ENCODE data around the gene MRPL51. TPM values are rescaled to one million over a fixed set of nuclear protein-coding genes. Genes with fewer than 3 reads are reported as not detected.
"Not testable (repeated sequence)": the region's sequence is repeated elsewhere in the genome, so short reads cannot be mapped to it uniquely, and the experiment has no call there.

Gene MRPL51
- total and polyA plus RNA-seq, 2 donors from 2014 or later = 132 to 268 TPM

- Histone ChIP-seq H3K4me3 (ENCODE audit: low read length in 3 of 3) (no peak overlapping the region), H3K27me3 (ENCODE audit: control insufficient read depth, insufficient read depth, low read length) (no peaks in the 10 kb centered on the region), H3K9me3 (ENCODE audit: control insufficient read depth in 2 of 3, insufficient read depth in 1 of 3, low read length in 3 of 3) (no peaks in the 10 kb centered on the region), H3K36me3 (ENCODE audit: control insufficient read depth in 2 of 3, insufficient read depth in 3 of 3, low read length in 3 of 3) (peaks cover 0 to 15% (median 2%) of the 10 kb centered on the region in 3 donors), H3K9ac (ENCODE audit: low read length in 3 of 3) (no peak overlapping the region), H3K4me1 (ENCODE audit: control insufficient read depth in 2 of 3, insufficient read depth in 2 of 3, low read depth in 1 of 3, low read length in 3 of 3) (peaks cover 3 to 12% (median 4%) of the 10 kb centered on the region in 3 donors), H3K27ac (ENCODE audit: low read depth in 2 of 2, low read length in 2 of 2) (no peak overlapping the region)
- intact Hi-C loops (cut with DNase I) = loop anchor here (10.0 kb wide), 1 partner anchor 53 kb away; no protein-coding TSS in a partner anchor
- no peak for FAIRE-seq
- DNase-seq = no peak
- TF ChIP-seq, protein P1, sequence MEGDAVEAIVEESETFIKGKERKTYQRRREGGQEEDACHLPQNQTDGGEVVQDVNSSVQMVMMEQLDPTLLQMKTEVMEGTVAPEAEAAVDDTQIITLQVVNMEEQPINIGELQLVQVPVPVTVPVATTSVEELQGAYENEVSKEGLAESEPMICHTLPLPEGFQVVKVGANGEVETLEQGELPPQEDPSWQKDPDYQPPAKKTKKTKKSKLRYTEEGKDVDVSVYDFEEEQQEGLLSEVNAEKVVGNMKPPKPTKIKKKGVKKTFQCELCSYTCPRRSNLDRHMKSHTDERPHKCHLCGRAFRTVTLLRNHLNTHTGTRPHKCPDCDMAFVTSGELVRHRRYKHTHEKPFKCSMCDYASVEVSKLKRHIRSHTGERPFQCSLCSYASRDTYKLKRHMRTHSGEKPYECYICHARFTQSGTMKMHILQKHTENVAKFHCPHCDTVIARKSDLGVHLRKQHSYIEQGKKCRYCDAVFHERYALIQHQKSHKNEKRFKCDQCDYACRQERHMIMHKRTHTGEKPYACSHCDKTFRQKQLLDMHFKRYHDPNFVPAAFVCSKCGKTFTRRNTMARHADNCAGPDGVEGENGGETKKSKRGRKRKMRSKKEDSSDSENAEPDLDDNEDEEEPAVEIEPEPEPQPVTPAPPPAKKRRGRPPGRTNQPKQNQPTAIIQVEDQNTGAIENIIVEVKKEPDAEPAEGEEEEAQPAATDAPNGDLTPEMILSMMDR (IDR thresholded peaks at IDR 0.05; ENCODE audit: borderline replicate concordance, extremely low read depth, insufficient read depth) = no peak
These were observed 24.8 kb downstream of the MRPL51 start for GRCh38 chr12:6468283-6468575.

DNA sequence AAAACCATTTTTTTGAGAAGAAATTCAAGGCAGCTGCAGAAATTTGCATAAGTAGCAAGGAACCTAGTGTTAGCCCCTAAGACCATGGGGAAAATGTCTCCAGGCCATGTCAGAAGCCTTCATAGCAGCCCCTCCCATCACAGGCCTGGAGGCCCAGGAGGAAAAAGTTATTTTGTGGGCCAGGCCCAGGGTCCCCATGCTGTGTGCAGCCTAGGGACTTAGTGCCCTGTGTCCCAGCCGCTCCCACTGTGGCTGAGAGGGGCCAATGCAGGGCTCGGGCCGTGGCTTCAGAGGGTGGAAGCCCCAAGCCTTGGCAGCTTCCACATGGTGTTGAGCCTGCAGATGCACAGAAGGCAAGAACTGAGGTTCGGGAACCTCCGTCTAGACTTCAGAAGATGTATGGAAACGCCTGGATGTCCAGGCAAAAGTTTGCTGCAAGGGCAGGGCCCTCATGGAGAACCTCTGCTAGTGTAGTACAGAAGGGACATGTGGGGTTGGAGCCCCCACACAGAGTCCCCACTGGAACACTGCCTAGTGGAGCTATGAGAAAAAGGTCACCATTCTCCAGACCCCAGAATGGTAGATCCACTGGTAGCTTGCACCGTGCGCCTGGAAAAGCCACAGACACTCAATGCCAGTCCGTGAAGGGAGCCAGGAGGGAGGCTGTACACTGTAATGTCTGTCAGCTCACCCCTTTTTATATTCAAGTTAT lies 25.3 kb downstream of the MRPL51 start:
- not testable (repeated sequence) for DNase-seq; H3K4me3 ChIP-seq (ENCODE audit: low read length in 3 of 3); FAIRE-seq; H3K9ac ChIP-seq (ENCODE audit: low read length in 3 of 3); H3K27ac ChIP-seq (ENCODE audit: low read depth in 2 of 2, low read length in 2 of 2); H3K9me3 ChIP-seq (ENCODE audit: control insufficient read depth in 2 of 3, insufficient read depth in 1 of 3, low read length in 3 of 3); H3K27me3 ChIP-seq (ENCODE audit: control insufficient read depth, insufficient read depth, low read length)
- Histone ChIP-seq H3K4me1 (ENCODE audit: control insufficient read depth in 2 of 3, insufficient read depth in 2 of 3, low read depth in 1 of 3, low read length in 3 of 3) (peaks cover 3 to 12% (median 4%) of the 10 kb centered on the region in 3 donors), H3K36me3 (ENCODE audit: control insufficient read depth in 2 of 3, insufficient read depth in 3 of 3, low read length in 3 of 3) (peaks cover 0 to 15% (median 2%) of the 10 kb centered on the region in 3 donors)
- intact Hi-C loops (cut with DNase I) = loop anchor here (10.0 kb wide), 1 partner anchor 53 kb away; no protein-coding TSS in a partner anchor

- H3K36me3 ChIP-seq (ENCODE audit: control insufficient read depth in 2 of 3, insufficient read depth in 3 of 3, low read length in 3 of 3) = peaks cover 2 to 23% (median 3%) of the 10 kb centered on the region in 3 donors
- not testable (repeated sequence) for H3K27ac ChIP-seq (ENCODE audit: low read depth in 2 of 2, low read length in 2 of 2); H3K27me3 ChIP-seq (ENCODE audit: control insufficient read depth, insufficient read depth, low read length); H3K9me3 ChIP-seq (ENCODE audit: control insufficient read depth in 2 of 3, insufficient read depth in 1 of 3, low read length in 3 of 3); H3K4me3 ChIP-seq (ENCODE audit: low read length in 3 of 3); H3K9ac ChIP-seq (ENCODE audit: low read length in 3 of 3); FAIRE-seq; DNase-seq
- H3K4me1 ChIP-seq (ENCODE audit: control insufficient read depth in 2 of 3, insufficient read depth in 2 of 3, low read depth in 1 of 3, low read length in 3 of 3) = peaks cover 3 to 14% (median 4%) of the 10 kb centered on the region in 3 donors
- intact Hi-C loops (cut with DNase I) = loop anchor here (10.0 kb wide), 1 partner anchor 52 kb away; no protein-coding TSS in a partner anchor
These were observed 26.3 kb downstream of the MRPL51 start for GRCh38 chr12:6466751-6467150.

GRCh38 chr12:6466184-6466573 lies 26.9 kb downstream of the MRPL51 start:
- TF ChIP-seq, protein P1 (IDR thresholded peaks at IDR 0.05; ENCODE audit: borderline replicate concordance, extremely low read depth, insufficient read depth) = no peak
- Histone ChIP-seq H3K9me3 (ENCODE audit: control insufficient read depth in 2 of 3, insufficient read depth in 1 of 3, low read length in 3 of 3) (no peaks in the 10 kb centered on the region), H3K9ac (ENCODE audit: low read length in 3 of 3) (no peak overlapping the region), H3K4me1 (ENCODE audit: control insufficient read depth in 2 of 3, insufficient read depth in 2 of 3, low read depth in 1 of 3, low read length in 3 of 3) (peaks cover 3 to 13% (median 4%) of the 10 kb centered on the region in 3 donors), H3K4me3 (ENCODE audit: low read length in 3 of 3) (no peak overlapping the region), H3K36me3 (ENCODE audit: control insufficient read depth in 2 of 3, insufficient read depth in 3 of 3, low read length in 3 of 3) (peaks cover 2 to 29% (median 5%) of the 10 kb centered on the region in 3 donors), H3K27ac (ENCODE audit: low read depth in 2 of 2, low read length in 2 of 2) (no peak overlapping the region), H3K27me3 (ENCODE audit: control insufficient read depth, insufficient read depth, low read length) (no peaks in the 10 kb centered on the region)
- intact Hi-C loops (cut with DNase I) = loop anchor here (10.0 kb wide), 1 partner anchor 51 kb away; no protein-coding TSS in a partner anchor
- DNase-seq (no peak), FAIRE-seq (no peak)
